T-helper 1 cell treated with Interleukin-12 subunit alpha and Interleukin-12 subunit beta and Interleukin-4 antibody, amounts not matched to agents 30 μg/mL and 1 μg/mL, for 36 hours (primary cell): ENCODE measurements around the gene NUPR1.
"Not testable (repeated sequence)": the region's sequence is repeated elsewhere in the genome, so short reads cannot be mapped to it uniquely, and the experiment has no call there.

Experiments
- H3K27ac Mint-ChIP-seq: one replicate; pipeline ENCODE4 v1.8.0; 2021; ENCODE audit warnings: mild to moderate bottlenecking, mixed read lengths
- H3K27me3 Mint-ChIP-seq: one replicate; pipeline ENCODE4 v1.8.0; 2021; ENCODE audit warnings: low read depth, mixed read lengths
- H3K36me3 Mint-ChIP-seq: one replicate; pipeline ENCODE4 v1.8.0; 2021; ENCODE audit warnings: low read depth, mixed read lengths
- H3K4me1 Mint-ChIP-seq: one replicate; pipeline ENCODE4 v1.8.0; 2021; ENCODE audit warnings: low read depth, mixed read lengths
- H3K4me3 Mint-ChIP-seq: one replicate; pipeline ENCODE4 v1.8.0; 2021; ENCODE audit warnings: mild to moderate bottlenecking, moderate library complexity, mixed read lengths
- H3K9me3 Mint-ChIP-seq: one replicate; pipeline ENCODE4 v1.8.0; 2021; ENCODE audit warnings: mixed read lengths

The NUPR1 gene

DNA sequence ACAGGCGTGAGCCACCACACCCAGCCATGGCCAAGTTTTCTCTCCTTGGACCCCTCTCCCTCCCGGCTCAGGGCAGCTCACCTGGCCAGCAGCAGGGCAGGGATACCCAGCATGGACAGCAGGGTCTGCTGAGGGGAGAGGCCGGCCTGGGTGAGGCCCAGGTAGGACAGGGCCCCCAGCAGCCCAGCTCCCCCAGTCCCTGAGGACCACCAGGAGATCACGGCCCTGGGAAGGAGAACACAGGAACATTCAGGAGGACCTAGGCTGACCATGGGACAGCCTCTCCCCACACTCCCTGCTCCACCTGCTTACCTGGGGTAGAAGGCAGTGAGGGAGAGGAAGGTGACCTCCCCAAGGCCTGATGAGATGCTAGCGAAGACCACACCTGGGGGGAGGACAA, 52.5 kb downstream of the NUPR1 start:
- H3K9me3 Mint-ChIP-seq: no peaks in the 10 kb centered on the region
- no peak overlapping the region for H3K4me3 Mint-ChIP-seq
- H3K4me1 Mint-ChIP-seq: peaks cover 7% of the 10 kb centered on the region
- H3K36me3 Mint-ChIP-seq: peaks cover 30% of the 10 kb centered on the region
- no peak overlapping the region for H3K27ac Mint-ChIP-seq
- H3K27me3 Mint-ChIP-seq: no peaks in the 10 kb centered on the region

DNA sequence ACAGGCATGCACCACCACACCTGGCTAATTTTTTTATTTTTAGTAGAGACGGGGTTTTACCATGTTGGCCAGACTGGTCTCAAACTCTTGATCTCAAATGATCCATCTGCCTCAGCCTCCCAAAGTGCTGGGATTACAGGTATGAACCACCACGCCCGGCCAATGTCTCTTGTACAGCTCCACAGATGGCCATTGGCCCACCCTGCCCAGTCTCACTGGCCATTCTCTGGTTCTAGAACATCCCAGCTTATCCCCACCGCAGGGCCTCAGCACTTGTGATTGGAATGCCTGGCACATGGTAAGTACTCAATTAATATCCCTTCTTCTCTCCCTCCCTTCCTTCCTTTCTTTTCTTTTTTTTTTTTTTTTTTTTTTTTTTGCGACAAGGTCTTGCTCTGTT, 55.4 kb downstream of the NUPR1 start:
- H3K4me3 Mint-ChIP-seq, H3K27ac Mint-ChIP-seq, H3K4me1 Mint-ChIP-seq, H3K27me3 Mint-ChIP-seq, H3K9me3 Mint-ChIP-seq: not testable (repeated sequence)
- peaks cover 22% of the 10 kb centered on the region for H3K36me3 Mint-ChIP-seq
